Measurements from ENCODE around the gene SPSB4.

SPSB4 gene

GRCh38 chr3:141078200-141078599 is 27.1 kb downstream of the SPSB4 start:
- no peak overlapping the region for H3K4me3 ChIP-seq (ENCODE audit: low read depth, low read length)
- no peak for TF ChIP-seq CTCF (IDR thresholded peaks at IDR 0.05; ENCODE audit: low read depth, low read length)

GRCh38 chr3:141080431-141080830 is 29.3 kb downstream of the SPSB4 start:
- H3K4me3 ChIP-seq (ENCODE audit: low read depth, low read length) = no peak overlapping the region
- TF ChIP-seq CTCF (IDR thresholded peaks at IDR 0.05; ENCODE audit: low read depth, low read length) = no peak

GRCh38 chr3:141081141-141081795 is 30.1 kb downstream of the SPSB4 start:
- no peak for TF ChIP-seq CTCF (IDR thresholded peaks at IDR 0.05; ENCODE audit: low read depth, low read length)
- no peak overlapping the region for H3K4me3 ChIP-seq (ENCODE audit: low read depth, low read length)

GRCh38 chr3:141082064-141082463 is 30.9 kb downstream of the SPSB4 start:
- no peak for TF ChIP-seq CTCF (IDR thresholded peaks at IDR 0.05; ENCODE audit: low read depth, low read length)
- H3K4me3 ChIP-seq (ENCODE audit: low read depth, low read length) = no peak overlapping the region

GRCh38 chr3:141083226-141083625 is 32.1 kb downstream of the SPSB4 start:
- no peak overlapping the region for H3K4me3 ChIP-seq (ENCODE audit: low read depth, low read length)
- TF ChIP-seq CTCF (IDR thresholded peaks at IDR 0.05; ENCODE audit: low read depth, low read length) = no peak

- TF ChIP-seq CTCF (IDR thresholded peaks at IDR 0.05; ENCODE audit: low read depth, low read length) = no peak
- no peak overlapping the region for H3K4me3 ChIP-seq (ENCODE audit: low read depth, low read length)
These were observed 32.9 kb downstream of the SPSB4 start for GRCh38 chr3:141083836-141084649.

Data from WI38 (cell line).